ENCODE results near the gene SP2. TPM values are rescaled to one million over a fixed set of nuclear protein-coding genes. Genes with fewer than 3 reads are reported as not detected.
A peak's percentile ranks its signal among the peaks of the same experiment; 100 is the strongest.

The SP2 gene
- total RNA-seq, 1 experiment from 2014 or later = 3.9 TPM

DNA sequence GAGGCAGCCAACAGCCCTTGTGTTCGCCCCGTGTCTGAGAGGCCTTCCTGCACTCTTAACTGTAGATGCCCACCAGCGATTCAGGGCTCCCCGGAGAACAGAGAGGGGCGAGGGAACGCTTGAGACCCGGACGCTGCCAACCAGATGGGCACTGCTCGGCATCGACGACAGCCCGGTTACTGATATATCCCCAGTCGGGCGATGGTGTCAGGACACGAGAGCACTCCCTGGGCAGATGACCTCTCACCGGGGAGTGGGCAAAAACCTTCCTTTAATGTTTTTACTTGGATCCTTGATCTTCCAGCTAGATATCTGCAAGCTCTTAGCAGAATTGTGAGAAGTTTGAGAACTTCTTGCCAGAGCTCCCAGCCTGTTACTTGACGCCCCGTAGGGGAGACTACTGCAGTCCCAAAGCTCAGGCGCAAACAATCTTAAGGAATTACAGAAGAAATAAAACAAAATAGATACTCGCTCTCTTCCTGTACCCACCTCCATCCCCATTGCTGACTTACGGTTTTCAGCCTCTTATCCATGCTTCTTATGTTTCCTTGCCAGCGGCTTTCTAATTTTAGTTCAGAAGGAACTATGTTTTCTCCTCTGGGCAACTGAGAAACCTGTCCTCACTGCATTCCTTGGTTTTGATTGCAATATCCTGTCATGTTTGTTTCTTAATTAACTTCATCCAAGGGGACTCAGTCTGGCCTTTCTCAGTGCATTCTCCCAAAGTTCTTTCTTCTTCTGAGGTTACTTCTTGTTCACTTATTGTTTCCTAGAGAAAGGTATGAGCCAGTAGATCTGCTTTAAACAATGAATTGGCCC is 845 bp downstream of the SP2 start:
- Histone ChIP-seq H3K4me2 (ENCODE audit: low read length) (peak overlapping the region; percentile 84), H3K79me2 (ENCODE audit: low read length) (peaks cover 41% of the 10 kb centered on the region), H3K4me3 (ENCODE audit: low read length) (peak overlapping the region; percentile 77), H3K4me1 (ENCODE audit: insufficient read depth, low read length) (peaks cover 30% of the 10 kb centered on the region), H4K20me1 (ENCODE audit: low read length) (no peaks in the 10 kb centered on the region), H3K9me2 (replicated peaks; ENCODE audit: low read length) (no peaks in the 10 kb centered on the region), H2AFZ (ENCODE audit: low read length) (peak overlapping the region; percentile 77), H3K36me3 (ENCODE audit: low read depth, low read length) (no peaks in the 10 kb centered on the region), H3K27ac (ENCODE audit: low read length) (peak overlapping the region; percentile 77), H3F3A (ENCODE audit: low read length, unreplicated experiment) (no peaks in the 10 kb centered on the region), H3K9ac (ENCODE audit: low read length) (peak overlapping the region; percentile 95), H3K9me3 (ENCODE audit: low read length) (no peaks in the 10 kb centered on the region), H3K27me3 (ENCODE audit: low read length) (no peaks in the 10 kb centered on the region)
- TF ChIP-seq, protein P1, sequence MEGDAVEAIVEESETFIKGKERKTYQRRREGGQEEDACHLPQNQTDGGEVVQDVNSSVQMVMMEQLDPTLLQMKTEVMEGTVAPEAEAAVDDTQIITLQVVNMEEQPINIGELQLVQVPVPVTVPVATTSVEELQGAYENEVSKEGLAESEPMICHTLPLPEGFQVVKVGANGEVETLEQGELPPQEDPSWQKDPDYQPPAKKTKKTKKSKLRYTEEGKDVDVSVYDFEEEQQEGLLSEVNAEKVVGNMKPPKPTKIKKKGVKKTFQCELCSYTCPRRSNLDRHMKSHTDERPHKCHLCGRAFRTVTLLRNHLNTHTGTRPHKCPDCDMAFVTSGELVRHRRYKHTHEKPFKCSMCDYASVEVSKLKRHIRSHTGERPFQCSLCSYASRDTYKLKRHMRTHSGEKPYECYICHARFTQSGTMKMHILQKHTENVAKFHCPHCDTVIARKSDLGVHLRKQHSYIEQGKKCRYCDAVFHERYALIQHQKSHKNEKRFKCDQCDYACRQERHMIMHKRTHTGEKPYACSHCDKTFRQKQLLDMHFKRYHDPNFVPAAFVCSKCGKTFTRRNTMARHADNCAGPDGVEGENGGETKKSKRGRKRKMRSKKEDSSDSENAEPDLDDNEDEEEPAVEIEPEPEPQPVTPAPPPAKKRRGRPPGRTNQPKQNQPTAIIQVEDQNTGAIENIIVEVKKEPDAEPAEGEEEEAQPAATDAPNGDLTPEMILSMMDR (conservative IDR thresholded peaks at IDR 0.05; ENCODE audit: low read depth, low read length) = no peak
- no peak for TF ChIP-seq EZH2 (IDR thresholded peaks at IDR 0.05; ENCODE audit: low read length, unreplicated experiment)
- no peak for TF ChIP-seq EZH2phosphoT487 (IDR thresholded peaks at IDR 0.05; ENCODE audit: borderline replicate concordance, low read length)
- DNase-seq (peak; percentile 14), ATAC-seq (no peak)
- POLR2A ChIA-PET (ENCODE audit: unreplicated experiment) = no interaction called here
- intact Hi-C loops (cut with micrococcal nuclease) = loop anchor here (1.0 to 2.0 kb wide), 3 partner anchors 44 to 121 kb away; partner anchors contain the start of gene PNPO
- BruUV-seq (replicated peaks) = TSS peak; percentile 50
- CTCF ChIA-PET = interaction anchor here (0.6 to 0.7 kb wide), 2 partner anchors 52 to 56 kb away, joined by 3 read pairs; partner anchors contain the start of gene SCRN2

DNA sequence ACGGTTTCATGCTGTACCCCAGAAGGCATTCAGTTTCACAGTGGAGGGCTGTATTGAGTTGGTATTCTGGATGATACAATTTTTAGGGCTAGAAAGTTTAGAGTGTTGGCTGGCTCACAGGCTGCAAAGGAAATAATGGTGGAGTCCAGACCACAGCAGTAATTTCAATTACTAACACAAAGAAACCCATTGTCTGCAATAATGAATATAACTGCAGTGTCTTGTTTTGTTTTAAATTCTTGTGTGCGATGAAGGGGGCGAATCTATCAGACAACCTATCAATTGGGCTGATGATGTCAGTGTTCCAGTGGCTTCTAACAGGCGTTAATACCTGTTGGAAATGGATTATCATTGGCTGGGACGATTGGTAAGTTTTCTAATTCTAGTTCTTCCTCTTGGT is 1.5 kb downstream of the SP2 start:
- Histone ChIP-seq H3K9ac (ENCODE audit: low read length) (peak overlapping the region; percentile 95), H3K4me3 (ENCODE audit: low read length) (peak overlapping the region; percentile 77), H3K4me2 (ENCODE audit: low read length) (peak overlapping the region; percentile 84), H3K9me3 (ENCODE audit: low read length) (no peaks in the 10 kb centered on the region), H4K20me1 (ENCODE audit: low read length) (no peaks in the 10 kb centered on the region), H3K27ac (ENCODE audit: low read length) (no peak overlapping the region), H3K4me1 (ENCODE audit: insufficient read depth, low read length) (peaks cover 30% of the 10 kb centered on the region), H3K36me3 (ENCODE audit: low read depth, low read length) (no peaks in the 10 kb centered on the region), H2AFZ (ENCODE audit: low read length) (no peak overlapping the region), H3K27me3 (ENCODE audit: low read length) (no peaks in the 10 kb centered on the region), H3K9me2 (replicated peaks; ENCODE audit: low read length) (no peaks in the 10 kb centered on the region), H3K79me2 (ENCODE audit: low read length) (peaks cover 41% of the 10 kb centered on the region), H3F3A (ENCODE audit: low read length, unreplicated experiment) (no peaks in the 10 kb centered on the region)
- intact Hi-C loops (cut with micrococcal nuclease) = loop anchor here (2.0 kb wide), 1 partner anchor 43 kb away; the partner anchor contains the start of gene PNPO
- POLR2A ChIA-PET (ENCODE audit: unreplicated experiment) = no interaction called here
- CTCF ChIA-PET = no interaction called here
- DNase-seq (no peak), ATAC-seq (no peak)
- no peak for TF ChIP-seq EZH2 (IDR thresholded peaks at IDR 0.05; ENCODE audit: low read length, unreplicated experiment)
- TF ChIP-seq, protein P1 (conservative IDR thresholded peaks at IDR 0.05; ENCODE audit: low read depth, low read length) = no peak
- TF ChIP-seq EZH2phosphoT487 (IDR thresholded peaks at IDR 0.05; ENCODE audit: borderline replicate concordance, low read length) = no peak
- BruUV-seq (replicated peaks) = no TSS peak

DNA sequence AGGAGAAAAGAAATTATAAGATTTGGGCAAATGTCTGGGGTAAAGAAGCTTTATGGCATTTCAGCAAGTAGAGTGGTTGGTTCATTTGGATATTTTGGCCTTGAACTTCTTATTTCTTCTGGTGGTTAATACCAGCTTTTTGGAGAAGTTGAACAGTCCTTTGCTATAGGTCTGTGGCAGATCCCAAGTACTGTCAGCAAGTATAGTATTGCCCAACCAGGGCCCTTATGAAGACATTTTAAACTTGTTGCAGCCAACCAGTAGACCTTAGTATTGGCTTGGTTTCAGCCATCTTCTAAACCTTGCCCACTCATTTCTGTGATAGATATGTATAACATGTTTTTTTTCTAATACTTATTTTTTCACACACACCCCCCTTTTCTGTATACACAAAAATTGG is 2.2 kb downstream of the SP2 start:
- H2AFZ ChIP-seq (ENCODE audit: low read length) = no peak overlapping the region
- no peak overlapping the region for H3K4me3 ChIP-seq (ENCODE audit: low read length)
- ChIA-PET CTCF (no interaction called here), POLR2A (ENCODE audit: unreplicated experiment) (interaction anchor here (0.7 kb wide), 1 partner anchor 67 kb away, joined by 8 read pairs; the partner anchor contains the start of genes LRRC46 and MRPL10)
- H3K79me2 ChIP-seq (ENCODE audit: low read length) = peaks cover 41% of the 10 kb centered on the region
- TF ChIP-seq, protein P1 (conservative IDR thresholded peaks at IDR 0.05; ENCODE audit: low read depth, low read length) = no peak
- TF ChIP-seq EZH2phosphoT487 (IDR thresholded peaks at IDR 0.05; ENCODE audit: borderline replicate concordance, low read length) (no peak), EZH2 (IDR thresholded peaks at IDR 0.05; ENCODE audit: low read length, unreplicated experiment) (no peak)
- no peak for ATAC-seq
- H3K36me3 ChIP-seq (ENCODE audit: low read depth, low read length) = no peaks in the 10 kb centered on the region
- peaks cover 30% of the 10 kb centered on the region for H3K4me1 ChIP-seq (ENCODE audit: insufficient read depth, low read length)
- H3K4me2 ChIP-seq (ENCODE audit: low read length) = no peak overlapping the region
- H3K9me3 ChIP-seq (ENCODE audit: low read length) = no peaks in the 10 kb centered on the region
- intact Hi-C loops (cut with micrococcal nuclease) = no loop called here
- no peaks in the 10 kb centered on the region for H3K27me3 ChIP-seq (ENCODE audit: low read length)
- H3K9me2 ChIP-seq (replicated peaks; ENCODE audit: low read length) = no peaks in the 10 kb centered on the region
- no peak overlapping the region for H3K9ac ChIP-seq (ENCODE audit: low read length)
- H4K20me1 ChIP-seq (ENCODE audit: low read length) = no peaks in the 10 kb centered on the region
- no peak for DNase-seq
- BruUV-seq (replicated peaks) = no TSS peak
- H3K27ac ChIP-seq (ENCODE audit: low read length) = no peak overlapping the region
- no peaks in the 10 kb centered on the region for H3F3A ChIP-seq (ENCODE audit: low read length, unreplicated experiment)
